Osteoblast (primary cell): Measurements from ENCODE around the gene GRID1. TPM values are rescaled to one million over a fixed set of nuclear protein-coding genes. Genes with fewer than 3 reads are reported as not detected.

Source experiments
- DNase-seq: peaks from one replicate; pipeline ENCODE4 v3.0.0; 2011; ENCODE audit warnings: low spot score, mixed read lengths; ENCODE audit not compliant: insufficient read length; ENCODE audit errors: missing footprints
- H2AFZ ChIP-seq: 2 replicates; pipeline ENCODE4 v1.6.0; 2011; ENCODE audit warnings: mild to moderate bottlenecking, low read length
- H3K27ac ChIP-seq: 2 replicates; pipeline ENCODE4 v1.5.1; 2011; ENCODE audit warnings: mild to moderate bottlenecking, low read depth, low read length, moderate library complexity
- H3K27me3 ChIP-seq: 2 replicates; pipeline ENCODE4 v1.6.0; 2012; ENCODE audit warnings: mild to moderate bottlenecking, control low read depth, inconsistent platforms, low read length, moderate library complexity; ENCODE audit not compliant: insufficient read depth
- H3K36me3 ChIP-seq: 2 replicates; pipeline ENCODE4 v1.5.1; 2011; ENCODE audit warnings: mild to moderate bottlenecking, low read length, control low read depth, moderate library complexity; ENCODE audit not compliant: insufficient read depth
- H3K4me1 ChIP-seq: 2 replicates; pipeline ENCODE4 v1.5.1; 2011; ENCODE audit warnings: mild to moderate bottlenecking, low read length, control low read depth, moderate library complexity; ENCODE audit not compliant: insufficient read depth
- H3K4me2 ChIP-seq: 2 replicates; pipeline ENCODE4 v1.6.0; 2011; ENCODE audit warnings: mild to moderate bottlenecking, low read length; ENCODE audit not compliant: insufficient read depth
- H3K4me3 ChIP-seq: fragments of 200-600 bp; sonication (generic); 3 replicates; pipeline ENCODE4 v1.5.1; 2012; ENCODE audit warnings: mild to moderate bottlenecking, low read length, inconsistent platforms; ENCODE audit not compliant: insufficient read depth
- H3K79me2 ChIP-seq: 2 replicates; pipeline ENCODE4 v1.6.0; 2012; ENCODE audit warnings: mild to moderate bottlenecking, low read length, control low read depth, inconsistent platforms; ENCODE audit not compliant: insufficient read depth
- H3K9me3 ChIP-seq: 2 replicates; pipeline ENCODE4 v1.5.1; 2011; ENCODE audit warnings: low read depth, low read length, control low read depth
- H4K20me1 ChIP-seq: 2 replicates; pipeline ENCODE4 v1.6.0; 2012; ENCODE audit warnings: mild to moderate bottlenecking, low read length, control low read depth; ENCODE audit not compliant: insufficient read depth
- CTCF ChIP-seq: IDR thresholded peaks from 2 replicates; pipeline ENCODE4 v1.5.1; 2011; ENCODE audit warnings: mild to moderate bottlenecking, low read depth, low read length, moderate library complexity; ENCODE audit errors: extremely low read depth
- total RNA-seq: library from RNA; depleted of rRNA; stranded (reverse); fragments of >200 nt; gene quantifications from 2 replicates; pipeline ENCODE4 v1.2.3, GENCODE V29; 2012

Gene GRID1
- total RNA-seq, 1 donor: not detected

DNA sequence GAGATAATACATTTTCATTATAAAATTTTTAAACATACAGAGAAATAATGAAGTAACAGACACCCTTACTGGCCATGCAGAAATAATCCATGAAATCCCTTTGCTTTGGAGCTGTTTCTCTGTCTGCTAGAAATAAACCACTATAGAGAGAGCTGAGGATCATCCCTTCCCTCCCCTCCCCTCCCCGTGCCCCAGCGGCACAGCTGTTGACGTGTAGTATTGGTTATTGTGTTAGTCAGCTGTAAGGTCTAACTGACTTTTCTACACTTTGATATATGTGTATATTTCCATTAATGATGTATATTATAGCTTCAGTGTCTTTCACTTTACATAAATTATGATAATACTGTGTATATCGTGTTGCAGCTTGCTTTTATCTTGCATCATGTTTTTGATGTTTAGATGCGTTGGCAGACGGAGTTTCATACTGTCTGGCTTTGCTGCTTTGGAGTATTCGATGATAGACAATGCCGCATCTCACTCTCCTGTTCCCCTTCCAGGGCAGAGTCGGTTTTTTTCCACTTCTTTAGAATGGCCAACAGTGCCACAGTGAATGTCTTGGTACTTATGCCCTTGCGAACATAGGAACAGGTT, 27.4 kb upstream of the GRID1 start:
- Histone ChIP-seq H3K9me3 (no peaks in the 10 kb centered on the region), H4K20me1 (no peaks in the 10 kb centered on the region), H3K27ac (no peak overlapping the region), H3K36me3 (no peaks in the 10 kb centered on the region), H2AFZ (no peak overlapping the region), H3K4me3 (no peak overlapping the region), H3K27me3 (peaks cover 16% of the 10 kb centered on the region), H3K4me1 (no peaks in the 10 kb centered on the region), H3K79me2 (no peaks in the 10 kb centered on the region), H3K4me2 (no peak overlapping the region)
- no peak for DNase-seq
- no peak for TF ChIP-seq CTCF

- no peaks in the 10 kb centered on the region for H3K79me2 ChIP-seq
- no peak overlapping the region for H2AFZ ChIP-seq
- no peaks in the 10 kb centered on the region for H3K4me1 ChIP-seq
- no peak for DNase-seq
- H3K9me3 ChIP-seq: no peaks in the 10 kb centered on the region
- H3K4me3 ChIP-seq: no peak overlapping the region
- peaks cover 18% of the 10 kb centered on the region for H3K27me3 ChIP-seq
- H4K20me1 ChIP-seq: no peaks in the 10 kb centered on the region
- H3K36me3 ChIP-seq: no peaks in the 10 kb centered on the region
- H3K4me2 ChIP-seq: no peak overlapping the region
- H3K27ac ChIP-seq: no peak overlapping the region
- no peak for TF ChIP-seq CTCF
Observed at GRCh38 chr10:86393362-86393761, 26.8 kb upstream of the GRID1 start.

DNA sequence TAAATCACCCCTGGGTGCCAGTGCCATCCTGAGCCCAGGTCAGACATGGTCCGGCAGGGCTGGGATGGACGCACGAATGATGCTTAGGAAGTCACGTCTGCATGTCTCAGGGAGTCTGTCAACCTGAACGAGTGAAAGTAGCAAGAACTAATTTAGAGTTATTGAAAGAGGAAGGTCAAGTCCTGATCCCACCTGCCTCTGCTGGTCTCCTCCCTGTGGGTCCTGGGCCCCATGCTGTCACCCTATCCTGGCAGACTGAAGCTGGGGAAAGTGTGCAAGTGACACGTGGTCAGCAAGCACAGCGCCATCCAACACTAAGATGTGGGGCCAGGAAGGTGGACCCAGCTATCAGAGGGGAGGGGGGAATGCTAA, 26.1 kb upstream of the GRID1 start:
- Histone ChIP-seq H3K27me3 (peaks cover 22% of the 10 kb centered on the region), H3K4me1 (no peaks in the 10 kb centered on the region), H3K79me2 (no peaks in the 10 kb centered on the region), H4K20me1 (no peaks in the 10 kb centered on the region), H3K36me3 (no peaks in the 10 kb centered on the region), H3K4me2 (no peak overlapping the region), H3K9me3 (no peaks in the 10 kb centered on the region), H2AFZ (no peak overlapping the region), H3K4me3 (no peak overlapping the region), H3K27ac (no peak overlapping the region)
- peak; percentile 55 for DNase-seq
- TF ChIP-seq CTCF: no peak

DNA sequence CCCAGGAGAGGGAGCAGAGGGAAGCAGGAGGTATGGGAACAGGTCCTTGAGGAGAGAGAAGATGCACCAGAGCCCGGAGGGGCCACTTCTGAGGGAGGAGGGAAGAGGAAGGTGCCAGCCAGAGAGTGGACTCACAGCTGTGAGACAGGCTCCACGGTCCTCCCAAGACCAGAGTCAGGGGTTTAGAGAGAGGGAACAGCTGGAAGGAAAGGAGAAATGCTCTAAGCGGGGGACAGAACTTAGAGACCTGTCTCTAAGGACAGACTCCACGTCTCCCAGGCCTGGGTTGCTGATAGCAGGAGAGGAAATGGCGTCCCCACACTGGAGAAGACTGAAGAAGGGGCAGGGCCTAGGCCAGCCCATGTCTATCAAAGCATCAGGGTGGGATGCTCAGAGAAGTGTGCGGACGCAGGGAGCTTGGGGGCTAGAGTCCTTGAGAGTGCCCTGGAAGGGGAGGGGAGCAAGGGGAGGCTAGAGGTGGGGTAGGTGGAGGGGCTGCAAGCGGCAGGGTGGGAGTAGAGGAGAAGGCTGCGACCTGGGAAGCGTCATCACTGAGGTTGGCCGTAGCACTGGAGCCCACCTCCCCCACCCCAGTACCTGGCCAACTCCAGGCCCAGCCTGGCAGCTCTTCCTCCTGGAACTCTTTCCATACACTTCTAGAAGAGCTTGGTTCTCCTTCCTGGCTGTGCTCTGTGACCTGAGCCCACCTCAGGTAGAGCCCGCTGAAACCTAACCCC, 25.6 kb upstream of the GRID1 start:
- no peaks in the 10 kb centered on the region for H3K36me3 ChIP-seq
- no peaks in the 10 kb centered on the region for H4K20me1 ChIP-seq
- H3K27ac ChIP-seq: no peak overlapping the region
- peaks cover 24% of the 10 kb centered on the region for H3K27me3 ChIP-seq
- H2AFZ ChIP-seq: no peak overlapping the region
- DNase-seq: peak; percentile 62
- TF ChIP-seq CTCF: no peak
- no peaks in the 10 kb centered on the region for H3K4me1 ChIP-seq
- no peaks in the 10 kb centered on the region for H3K9me3 ChIP-seq
- no peaks in the 10 kb centered on the region for H3K79me2 ChIP-seq
- H3K4me2 ChIP-seq: no peak overlapping the region
- no peak overlapping the region for H3K4me3 ChIP-seq
